ENCODE results near the gene STAT2.
"Not testable (repeated sequence)": the region's sequence is repeated elsewhere in the genome, so short reads cannot be mapped to it uniquely, and the experiment has no call there.

Gene STAT2

GRCh38 chr12:56332512-56333196 is 27.3 kb downstream of the STAT2 start:
- no peak for TF ChIP-seq CTCF (IDR thresholded peaks at IDR 0.05; ENCODE audit: low read depth, low read length)
- no peaks in the 10 kb centered on the region for H3K4me1 ChIP-seq
- peaks cover 6% of the 10 kb centered on the region for H3K36me3 ChIP-seq
- H3K9me3 ChIP-seq = no peaks in the 10 kb centered on the region
- DNase-seq = no peak
- H3K4me3 ChIP-seq (ENCODE audit: low read depth, low read length) = peak overlapping the region; percentile 73
- no peaks in the 10 kb centered on the region for H3K27me3 ChIP-seq

GRCh38 chr12:56330936-56331490 is 28.9 kb downstream of the STAT2 start:
- no peaks in the 10 kb centered on the region for H3K27me3 ChIP-seq
- H3K9me3 ChIP-seq = no peaks in the 10 kb centered on the region
- H3K4me1 ChIP-seq = peaks cover 8% of the 10 kb centered on the region; the same call in 1 of the 2 replicates
- no peak overlapping the region for H3K4me3 ChIP-seq (ENCODE audit: low read depth, low read length)
- no peak for TF ChIP-seq CTCF (IDR thresholded peaks at IDR 0.05; ENCODE audit: low read depth, low read length)
- no peak for DNase-seq
- peaks cover 18% of the 10 kb centered on the region for H3K36me3 ChIP-seq

- Histone ChIP-seq H3K36me3 (peaks cover 48% of the 10 kb centered on the region), H3K4me3 (ENCODE audit: low read depth, low read length) (no peak overlapping the region), H3K4me1 (peaks cover 8% of the 10 kb centered on the region; the same call in 1 of the 2 replicates), H3K9me3 (no peaks in the 10 kb centered on the region), H3K27me3 (no peaks in the 10 kb centered on the region)
- no peak for TF ChIP-seq CTCF (IDR thresholded peaks at IDR 0.05; ENCODE audit: low read depth, low read length)
- DNase-seq = peak; percentile 72
Observed at GRCh38 chr12:56326533-56326932, 33.4 kb downstream of the STAT2 start.

GRCh38 chr12:56326126-56326525 is 33.8 kb downstream of the STAT2 start:
- Histone ChIP-seq H3K4me1 (peaks cover 8% of the 10 kb centered on the region; the same call in 1 of the 2 replicates), H3K27me3 (no peaks in the 10 kb centered on the region), H3K4me3 (ENCODE audit: low read depth, low read length) (no peak overlapping the region), H3K36me3 (peaks cover 48% of the 10 kb centered on the region), H3K9me3 (no peaks in the 10 kb centered on the region)
- no peak for TF ChIP-seq CTCF (IDR thresholded peaks at IDR 0.05; ENCODE audit: low read depth, low read length)
- no peak for DNase-seq

- H3K36me3 ChIP-seq = peaks cover 50% of the 10 kb centered on the region
- H3K4me1 ChIP-seq = peaks cover 8% of the 10 kb centered on the region; the same call in 1 of the 2 replicates
- H3K9me3 ChIP-seq = no peaks in the 10 kb centered on the region
- TF ChIP-seq CTCF (IDR thresholded peaks at IDR 0.05; ENCODE audit: low read depth, low read length) = no peak
- no peaks in the 10 kb centered on the region for H3K27me3 ChIP-seq
- no peak overlapping the region for H3K4me3 ChIP-seq (ENCODE audit: low read depth, low read length)
- no peak for DNase-seq
Observed at GRCh38 chr12:56324206-56324605, 35.7 kb downstream of the STAT2 start.

- H3K9me3 ChIP-seq; H3K4me3 ChIP-seq (ENCODE audit: low read depth, low read length); H3K4me1 ChIP-seq; H3K27me3 ChIP-seq; DNase-seq: not testable (repeated sequence)
- peaks cover 41% of the 10 kb centered on the region for H3K36me3 ChIP-seq
Observed at GRCh38 chr12:56321610-56322009, 38.3 kb downstream of the STAT2 start.

All from BE2C (cell line).